HG03575 (cell line): Measurements from ENCODE around the gene PMEPA1.

Experiments
- ATAC-seq: cut with Tn5 transposase; IDR thresholded peaks from one replicate; pipeline ENCODE4 v1.9.1; 2021; ENCODE audit not compliant: unreplicated experiment, insufficient number of reproducible peaks, low FRiP score; ENCODE audit errors: extremely low read depth

Gene PMEPA1

DNA sequence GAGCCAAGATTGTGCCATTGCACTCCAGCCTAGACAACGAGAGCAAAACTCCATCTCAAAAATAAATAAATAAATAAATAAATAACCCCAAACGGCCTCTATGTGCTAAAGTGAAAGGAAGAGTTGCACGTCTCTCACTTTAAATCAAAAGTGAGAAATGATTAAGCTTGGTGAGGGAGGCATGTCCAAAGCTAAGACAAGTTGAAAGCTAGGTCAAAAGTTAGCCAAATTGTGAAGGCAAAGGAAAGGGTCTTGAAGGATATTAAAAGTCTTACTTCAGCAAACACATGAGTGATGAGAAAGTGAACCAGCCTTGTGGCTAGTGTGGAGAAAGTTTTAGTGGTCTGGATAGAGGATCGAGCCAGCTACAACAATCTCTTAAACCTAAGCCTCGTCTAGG, 103.9 kb downstream of the PMEPA1 start:
- ATAC-seq, result no peak

DNA sequence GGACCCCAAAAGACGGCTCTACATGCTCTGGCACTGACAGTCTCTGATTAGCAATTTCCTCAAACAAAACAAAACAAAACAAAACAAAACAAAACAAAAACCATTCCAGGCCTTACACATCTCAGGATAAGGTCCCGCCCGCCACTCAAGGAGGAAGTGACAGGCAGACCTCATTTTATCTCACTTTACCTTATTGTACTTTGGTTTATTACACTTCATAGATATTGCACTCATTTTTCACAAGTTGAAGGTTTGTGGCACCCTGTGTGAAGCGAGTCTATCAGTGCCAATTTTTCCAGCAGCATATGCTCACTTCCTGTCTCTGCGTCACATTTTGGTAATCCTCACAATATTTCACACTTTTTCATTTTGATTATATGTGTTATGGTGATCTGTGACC, 104.8 kb downstream of the PMEPA1 start:
- ATAC-seq, result no peak

- ATAC-seq, result no peak
Observed at GRCh38 chr20:57603120-57603519, 106.7 kb downstream of the PMEPA1 start.

DNA sequence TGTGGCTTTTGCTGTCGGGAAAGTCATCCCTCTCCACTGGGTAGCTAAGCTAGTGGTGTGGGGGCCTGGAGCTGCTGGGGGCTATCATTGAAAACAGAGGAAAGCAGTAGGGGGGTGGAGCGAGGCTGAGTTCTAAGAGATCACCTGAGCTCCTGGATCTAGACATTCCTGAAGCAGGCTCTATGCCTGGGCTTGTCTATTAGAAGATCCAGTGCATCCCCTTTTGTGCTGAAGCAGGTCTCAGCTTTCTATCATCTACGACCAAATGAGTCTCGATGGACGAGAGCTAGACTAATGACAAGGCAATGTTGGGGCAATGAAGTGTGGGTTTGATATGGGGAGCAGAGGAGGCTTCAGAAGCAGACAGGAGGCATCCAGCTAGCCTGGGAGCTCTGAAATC, 108.1 kb downstream of the PMEPA1 start:
- no peak for ATAC-seq

GRCh38 chr20:57601211-57601570, 108.6 kb downstream of the PMEPA1 start:
- no peak for ATAC-seq

DNA sequence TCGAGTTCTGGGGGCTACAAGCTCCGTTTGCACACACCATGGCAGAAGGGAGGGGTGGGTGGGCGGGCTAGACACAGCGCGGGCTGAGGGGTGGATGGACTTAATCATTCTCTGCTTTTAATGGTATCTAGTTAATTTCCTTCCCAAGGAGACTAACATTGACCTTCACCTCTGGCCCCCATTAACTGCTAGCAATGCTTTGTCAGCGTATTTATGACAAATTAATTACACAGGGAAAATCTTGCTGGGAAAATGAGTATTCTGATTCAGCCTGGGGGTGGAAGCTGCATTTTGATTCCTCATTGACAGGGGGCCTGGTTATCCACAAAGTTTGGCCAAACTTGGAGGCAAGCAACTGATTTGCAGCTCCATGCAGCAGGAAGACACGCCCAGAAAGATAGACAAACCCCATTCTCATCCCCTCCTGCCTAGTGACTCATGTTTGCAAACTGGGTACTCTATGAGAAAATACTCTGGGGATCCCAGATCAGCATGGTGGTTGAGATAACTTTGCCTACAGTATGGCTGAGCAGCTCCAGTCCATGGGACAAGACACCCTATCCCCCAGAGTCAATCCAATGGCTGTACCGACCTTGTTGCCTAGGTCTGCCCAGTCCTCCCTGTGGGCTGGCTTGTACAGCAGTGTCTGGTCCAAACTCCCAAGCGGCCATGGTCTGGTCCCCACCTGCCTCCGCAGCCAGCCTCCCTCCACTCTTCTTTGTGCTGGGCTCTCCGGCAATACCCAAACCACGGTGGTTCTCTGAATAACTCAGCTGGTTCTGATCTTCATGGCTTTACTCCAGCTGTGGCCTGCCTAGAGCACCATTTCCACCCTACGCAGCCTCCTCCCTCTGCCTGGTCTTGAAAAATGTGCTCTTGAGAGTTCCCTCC, 109.2 kb downstream of the PMEPA1 start:
- ATAC-seq, result no peak

DNA sequence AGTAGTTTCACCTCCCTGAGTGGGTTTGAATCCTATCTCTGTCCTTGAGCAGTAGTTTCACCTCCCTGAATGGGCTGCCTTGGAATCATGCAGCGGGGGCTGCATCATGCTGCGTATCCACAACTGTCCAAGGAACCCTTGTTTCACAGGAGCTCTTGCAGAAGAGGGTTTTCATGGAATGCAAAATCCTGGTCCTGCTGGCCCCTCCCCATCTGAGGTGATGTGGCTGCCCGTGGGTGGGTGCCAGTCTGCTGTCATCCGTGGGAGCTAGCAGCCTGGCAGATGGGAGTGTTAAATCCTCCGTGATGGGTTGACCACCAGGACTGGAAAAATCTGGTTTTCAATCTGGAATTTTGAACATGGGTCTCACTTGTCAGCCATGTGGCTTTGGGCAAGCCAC, 111.3 kb downstream of the PMEPA1 start:
- no peak for ATAC-seq
